Endometrium (tissue), 2 donors: ENCODE data around the gene MYO1E.
"Not testable (repeated sequence)": the region's sequence is repeated elsewhere in the genome, so short reads cannot be mapped to it uniquely, and the experiment has no call there.

ENCODE experiments used
- FAIRE-seq: peaks from 2 replicates; lab custom pipeline; 2012; peaks lifted over from hg19 to GRCh38; lab: Jason Lieb, UNC
- donor health status: control.
- donor health status: control.

The MYO1E gene

DNA sequence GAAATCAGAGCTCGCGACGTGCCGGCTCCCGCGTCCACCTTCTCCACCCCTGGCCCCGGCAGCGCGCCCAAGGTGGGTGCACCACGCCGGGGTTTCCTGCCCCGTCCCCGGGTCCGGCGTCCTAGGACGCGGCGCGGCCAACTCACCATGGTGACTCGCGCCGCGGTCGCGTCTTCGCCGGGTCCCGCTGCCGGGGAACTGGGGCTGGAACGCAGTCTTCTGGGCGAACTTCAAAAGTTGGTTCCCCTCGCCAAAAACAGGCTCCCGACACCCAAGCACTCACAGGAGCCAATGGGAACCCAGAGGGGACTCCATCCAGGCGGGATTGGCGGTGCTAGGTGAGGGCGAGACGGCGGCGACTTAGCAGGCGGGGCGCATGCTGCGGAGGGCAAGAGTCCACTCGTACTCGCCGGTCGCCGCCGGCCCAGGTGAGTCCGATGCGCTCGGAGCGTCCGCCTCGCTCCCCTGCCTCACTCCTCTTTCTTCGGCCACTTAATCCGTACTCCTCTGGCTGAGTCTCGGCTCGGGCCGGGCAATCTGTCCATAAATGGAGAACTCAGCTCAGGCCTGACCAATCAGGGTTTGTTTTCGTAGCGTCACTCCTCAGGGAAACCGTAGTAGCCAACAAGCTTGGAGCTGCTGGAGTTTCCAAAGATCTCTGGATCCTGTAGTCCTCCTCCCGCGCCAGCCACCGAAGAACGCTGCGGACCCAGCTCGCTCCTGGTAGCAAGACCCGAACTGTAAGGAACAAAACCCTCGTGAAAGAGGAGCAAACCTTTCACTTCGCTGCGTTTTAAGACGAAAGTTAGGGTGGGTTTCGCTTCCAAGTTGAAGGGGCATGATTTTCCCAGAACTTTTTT is at the start of gene MYO1E:
TSS of gene MYO1E (minus strand) at position 520 of the 860 bp plus-strand sequence. CDS start at position 149, 371 bp downstream.
- peak; percentile 74 for FAIRE-seq

DNA sequence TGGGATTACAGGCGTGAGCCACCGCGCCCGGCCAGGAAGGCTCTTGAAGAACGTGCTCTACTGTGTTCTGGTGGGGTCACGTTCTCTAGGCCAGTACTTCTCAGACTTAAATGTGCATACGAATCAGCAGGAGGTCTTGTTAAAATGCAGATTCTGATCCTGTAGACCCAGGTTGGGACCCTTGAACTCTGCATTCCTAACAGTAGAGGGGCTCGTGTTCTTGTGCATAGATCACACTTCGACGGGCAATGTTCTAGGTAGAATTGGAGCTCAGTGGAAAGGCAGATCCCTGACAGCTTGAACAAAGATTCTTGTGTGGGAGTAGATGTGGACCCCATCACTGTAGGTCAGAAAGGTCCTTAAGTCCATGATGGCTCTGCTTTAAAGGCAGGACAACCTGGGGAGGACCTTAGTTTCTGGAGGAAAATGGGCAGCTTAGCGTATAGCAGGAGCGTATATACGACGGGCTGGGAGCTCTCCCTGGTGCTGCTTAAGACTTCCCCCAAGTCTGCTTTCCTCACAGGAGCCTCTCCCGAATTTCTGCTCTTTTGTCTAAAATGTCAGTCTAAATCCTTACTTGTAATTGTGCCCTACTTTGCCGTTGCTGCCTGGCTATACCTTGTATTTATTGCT is 48.4 kb upstream of the MYO1E start:
- no peak for FAIRE-seq

DNA sequence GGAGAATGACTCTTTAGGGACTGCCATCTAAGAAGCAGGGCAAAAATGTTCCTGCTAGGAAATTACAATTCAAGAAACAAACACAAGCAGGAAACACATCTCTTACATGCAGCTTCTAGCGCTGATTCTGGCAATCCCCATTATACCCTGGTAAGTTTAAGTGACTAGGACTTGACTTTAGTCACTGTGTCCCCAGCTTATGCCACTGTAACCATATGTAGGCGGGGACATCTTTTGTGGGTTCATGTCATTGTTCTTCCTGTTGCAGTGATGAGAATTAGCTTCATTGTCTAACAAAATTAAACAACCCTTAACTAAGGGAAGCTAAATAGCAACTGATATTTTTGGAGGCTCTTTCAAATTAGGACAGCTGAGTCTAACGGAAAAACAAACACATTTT is 47.4 kb upstream of the MYO1E start:
- no peak for FAIRE-seq

DNA sequence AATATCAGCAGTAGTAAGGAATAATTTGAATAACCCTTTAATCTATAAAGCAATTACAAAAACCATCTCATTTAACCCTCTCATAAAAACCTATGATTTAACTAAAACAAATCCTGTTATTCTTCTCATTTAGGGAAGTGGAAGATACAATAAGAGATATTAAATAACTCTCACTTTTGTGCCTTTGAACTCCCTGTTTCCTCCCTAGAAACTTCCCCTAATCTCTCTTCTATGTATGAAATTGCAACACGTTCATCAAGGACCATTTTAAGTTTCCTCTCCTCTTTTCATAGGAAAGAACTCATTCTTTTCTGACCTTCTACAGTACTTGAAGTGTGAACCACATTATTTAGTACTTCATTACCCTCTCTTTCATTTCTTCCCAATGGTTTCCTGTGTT is 46.5 kb upstream of the MYO1E start:
- FAIRE-seq: no peak

DNA sequence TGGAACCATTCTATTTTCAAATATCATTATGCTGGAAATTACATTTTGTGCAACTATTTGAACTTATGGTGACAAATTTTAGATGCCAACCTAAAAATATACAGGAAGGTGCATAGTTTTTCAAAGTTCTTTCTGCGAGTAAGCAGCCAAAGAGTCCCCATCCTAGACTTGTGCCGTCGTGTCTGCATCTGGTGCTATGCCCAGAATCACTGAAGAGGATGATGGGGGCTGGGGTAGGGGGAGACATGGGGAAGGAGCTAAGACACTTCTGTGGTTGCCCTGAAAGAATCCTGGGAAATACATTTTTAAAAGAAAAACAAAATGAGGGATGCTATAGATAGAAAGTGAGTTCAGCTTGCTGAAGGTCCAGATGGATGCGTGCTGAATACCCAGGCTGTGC is 44.1 kb upstream of the MYO1E start:
- FAIRE-seq: no peak

DNA sequence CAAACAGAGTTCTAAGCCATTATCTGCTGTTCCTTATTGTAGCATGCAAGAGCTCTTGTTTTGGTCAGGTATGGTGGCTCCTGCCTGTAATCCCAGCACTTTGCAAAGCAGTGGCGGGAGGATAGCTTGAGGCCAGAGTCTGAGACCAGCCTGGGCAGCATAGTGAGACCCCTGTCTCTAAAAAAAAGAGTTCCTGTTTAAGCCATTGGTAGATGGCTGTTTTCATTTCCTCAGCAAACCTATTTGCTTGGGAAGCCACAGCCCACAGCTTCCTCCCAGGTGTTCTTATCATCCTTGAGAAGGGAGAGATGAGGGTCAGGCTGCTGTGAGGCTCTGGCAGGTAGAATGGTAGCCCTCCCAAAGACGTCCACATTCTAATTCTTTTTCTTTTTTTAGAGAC is 40.9 kb upstream of the MYO1E start:
- FAIRE-seq: no peak

DNA sequence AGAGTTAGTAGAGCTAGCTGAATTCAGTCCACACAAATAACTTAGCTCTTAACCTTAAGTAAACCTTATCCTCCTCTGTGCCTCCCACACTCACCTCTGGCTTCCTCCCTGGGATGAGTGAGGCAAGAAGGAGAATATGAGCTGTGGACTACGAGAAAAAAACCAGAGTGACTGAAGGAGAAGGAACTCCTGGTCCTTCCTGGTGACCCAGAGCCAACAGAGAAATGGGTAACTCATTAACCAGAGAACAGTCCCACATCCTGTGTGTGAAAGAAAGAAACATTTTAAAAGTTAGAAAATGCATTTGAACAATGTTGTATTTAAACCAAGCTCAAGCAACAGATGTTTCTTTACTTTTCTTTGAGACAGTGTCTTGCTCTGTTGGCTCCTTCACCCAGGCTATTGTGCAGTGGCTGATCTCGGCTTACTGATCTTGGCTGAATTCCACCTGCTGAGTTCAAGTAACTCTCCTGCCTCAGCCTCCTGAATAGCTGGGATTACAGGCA is 37.8 kb upstream of the MYO1E start:
- no peak for FAIRE-seq

DNA sequence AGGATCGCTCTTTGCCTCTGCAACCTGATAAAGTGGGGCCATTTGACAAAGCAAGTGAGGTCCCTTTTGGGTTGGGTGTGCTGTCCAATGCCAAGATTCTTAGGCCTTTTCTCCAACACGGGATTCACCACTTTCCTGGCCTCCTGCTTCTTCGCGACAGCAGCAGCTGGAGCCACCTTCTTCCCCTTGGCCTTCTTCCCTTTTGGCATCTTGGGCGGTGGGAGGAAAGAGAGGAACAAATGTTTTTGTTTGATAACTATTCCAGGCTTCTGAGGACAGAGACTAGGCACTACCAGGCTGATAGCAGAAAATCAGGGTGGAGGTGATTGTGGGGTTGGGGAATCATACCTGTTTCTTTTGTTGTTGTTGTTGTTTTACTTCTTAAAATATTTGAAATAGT is 35.3 kb upstream of the MYO1E start:
- no peak for FAIRE-seq

DNA sequence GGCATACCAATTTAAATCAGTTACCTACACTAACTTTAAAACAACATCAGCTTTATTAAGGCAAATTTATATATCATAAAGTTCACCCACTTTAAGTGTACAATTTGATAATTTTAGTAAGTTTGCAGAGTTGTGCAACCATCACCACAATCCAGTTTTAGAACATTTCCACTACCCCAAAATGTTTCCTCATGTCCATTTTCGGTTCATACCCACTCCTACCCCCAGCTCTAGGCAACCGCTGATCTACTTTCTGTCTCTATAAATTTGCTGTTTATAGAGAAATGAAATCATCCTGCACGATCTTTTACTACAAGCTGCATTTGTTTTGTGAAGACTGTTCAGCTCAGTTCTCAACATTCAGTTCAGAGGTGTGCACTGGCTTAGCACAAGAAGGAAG is 33.8 kb upstream of the MYO1E start:
- FAIRE-seq: no peak

DNA sequence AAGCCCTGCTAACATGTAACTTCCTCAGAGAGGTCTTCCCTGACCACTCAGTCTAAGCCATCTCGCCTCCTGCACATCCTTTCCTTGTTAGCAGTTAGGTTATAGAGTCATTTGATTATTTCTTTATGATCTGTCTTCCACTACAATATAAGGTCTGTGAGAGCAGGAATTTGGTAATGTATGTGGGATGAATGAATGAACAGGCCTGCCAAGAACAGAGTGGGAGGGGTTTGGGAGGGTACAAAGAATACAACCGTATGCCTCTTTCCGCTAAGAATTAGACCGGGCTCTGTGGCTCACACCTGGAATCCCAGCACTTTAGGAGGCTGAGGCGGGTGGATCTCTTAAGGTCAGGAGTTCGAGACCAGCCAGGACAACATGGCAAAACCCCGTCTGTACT is 32.4 kb upstream of the MYO1E start:
- FAIRE-seq: no peak

DNA sequence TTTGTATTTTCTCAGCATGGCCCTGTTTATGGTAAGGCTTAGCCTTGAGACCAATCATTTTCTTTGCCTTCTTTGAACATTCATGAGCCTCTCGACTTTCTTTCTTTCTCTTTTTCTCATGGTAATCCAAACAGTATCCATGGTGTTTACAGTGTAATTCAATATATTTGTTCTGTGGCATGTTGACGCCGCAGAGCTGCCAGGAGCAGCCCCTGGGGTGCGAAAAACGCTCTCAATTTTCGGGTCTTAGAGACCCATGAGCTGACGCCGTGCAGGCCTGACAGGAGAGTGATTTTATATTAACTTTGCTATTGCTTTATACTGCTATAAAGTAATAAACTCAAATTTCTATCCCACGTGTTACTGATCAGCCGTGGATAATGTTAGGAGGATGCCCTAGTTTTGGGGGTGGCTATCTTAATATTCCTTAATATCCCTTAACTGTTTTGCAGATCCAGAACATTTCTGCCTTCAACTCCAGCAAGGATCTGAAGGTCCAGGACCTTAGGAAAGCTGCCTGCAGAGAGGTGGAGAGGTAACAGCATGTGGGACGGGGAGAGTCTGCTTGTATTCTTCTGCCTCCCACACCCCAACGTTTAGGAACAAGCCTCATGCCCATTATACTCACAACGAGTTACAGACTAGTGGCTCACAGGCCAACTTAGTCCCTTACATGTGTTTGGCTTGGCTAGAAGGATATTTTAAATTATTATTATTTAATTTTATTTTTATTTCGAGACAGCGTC is 29.3 kb upstream of the MYO1E start:
- no peak for FAIRE-seq

DNA sequence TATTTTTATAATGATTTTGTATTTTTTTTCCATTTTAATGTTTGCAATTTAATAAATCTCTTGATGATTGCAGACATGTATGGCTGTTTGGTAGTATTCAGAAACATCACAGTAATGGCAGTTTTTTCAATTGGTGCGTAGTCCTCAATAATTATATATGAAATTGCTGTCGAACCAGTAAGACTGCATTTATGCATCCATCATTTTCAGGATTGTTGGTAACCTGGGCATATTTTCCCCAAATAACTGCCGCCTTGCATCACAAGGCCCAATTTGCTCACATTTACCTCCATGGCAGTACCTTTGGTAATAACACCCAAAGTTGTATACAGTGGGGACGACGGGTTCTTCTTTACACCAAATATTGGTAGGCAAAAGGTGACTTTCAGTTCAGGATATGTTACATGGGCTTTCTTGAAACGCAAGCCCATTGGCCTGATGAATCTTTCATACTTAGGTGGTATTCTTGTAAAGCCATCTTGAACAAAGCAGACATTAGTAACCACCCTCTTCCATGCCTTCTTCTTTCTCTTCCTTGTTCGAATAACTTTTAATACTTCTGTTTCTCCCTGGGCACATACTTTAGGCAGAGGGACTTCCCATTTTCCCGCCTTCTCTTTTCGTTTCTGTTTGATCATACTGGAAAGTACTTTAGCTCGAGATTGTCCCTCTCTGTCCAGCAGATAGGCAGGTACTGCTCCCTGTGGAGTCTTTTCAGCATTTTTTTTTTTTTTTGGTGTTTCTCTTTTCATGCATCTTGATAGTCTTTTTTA is 28.6 kb upstream of the MYO1E start:
- FAIRE-seq: not testable (repeated sequence)

DNA sequence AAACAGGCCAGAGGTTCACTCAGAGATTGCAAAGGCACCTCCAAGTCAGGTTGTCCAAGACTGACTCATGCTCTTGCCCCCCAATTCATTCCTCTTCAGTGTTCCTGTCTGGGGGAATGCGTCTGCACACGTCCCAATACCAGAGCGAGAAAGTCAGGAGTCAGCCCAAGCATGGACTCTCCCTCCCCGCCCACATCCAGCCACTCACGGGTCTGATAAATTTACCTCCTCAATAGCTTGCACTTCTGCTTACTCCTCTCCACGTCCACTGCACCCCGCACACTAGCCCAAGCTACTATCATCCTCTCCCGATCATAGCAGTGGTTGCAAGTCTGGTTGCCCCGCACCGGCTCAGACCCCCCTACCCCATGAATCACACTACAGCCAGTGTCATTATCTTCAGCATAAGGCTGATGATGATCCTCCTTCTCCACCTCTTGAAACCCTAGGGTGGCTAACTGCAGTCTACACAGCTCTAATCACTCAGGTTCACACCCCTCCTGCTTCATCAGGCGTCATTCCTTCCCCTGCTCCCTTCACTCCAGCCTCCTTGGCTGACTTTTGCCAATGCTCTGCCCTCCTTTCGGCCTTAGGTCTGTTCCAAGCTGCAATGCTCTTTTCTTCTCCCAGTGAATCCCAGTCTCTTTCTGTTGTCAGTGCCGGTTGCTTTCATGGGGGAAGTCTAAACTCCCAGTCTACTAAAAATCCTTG is 27.6 kb upstream of the MYO1E start:
- FAIRE-seq: no peak

DNA sequence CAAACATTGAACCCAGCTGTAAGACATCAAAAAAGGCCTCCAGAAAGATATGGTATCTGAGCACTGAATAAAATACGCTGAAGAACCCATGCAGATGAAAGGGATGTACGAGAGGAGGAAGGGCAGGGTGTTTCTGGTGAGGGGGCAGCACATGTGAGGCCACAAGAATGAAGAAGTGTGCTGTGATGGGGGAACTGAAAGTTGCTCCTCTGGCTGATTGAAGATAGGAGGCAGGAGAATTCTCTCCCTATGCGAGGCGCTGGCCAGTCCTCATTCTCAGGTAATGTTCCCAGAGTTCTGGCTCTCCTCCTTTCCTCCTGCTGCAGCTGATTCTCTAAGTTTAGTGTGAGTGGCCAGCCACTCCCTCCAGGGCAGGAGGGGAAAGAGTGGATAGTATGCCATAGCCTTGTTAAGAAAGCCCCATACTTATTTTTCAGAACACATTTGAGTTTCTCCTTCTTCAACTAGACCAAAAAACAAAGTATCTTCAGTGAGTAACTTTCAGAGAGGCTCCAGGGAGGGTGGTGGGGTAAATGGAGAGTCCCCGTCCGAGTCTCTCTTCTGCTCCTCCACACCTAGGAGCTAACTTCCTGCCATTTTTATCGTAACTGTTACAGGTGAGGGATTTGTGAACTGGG is 26.9 kb upstream of the MYO1E start:
- FAIRE-seq: no peak

DNA sequence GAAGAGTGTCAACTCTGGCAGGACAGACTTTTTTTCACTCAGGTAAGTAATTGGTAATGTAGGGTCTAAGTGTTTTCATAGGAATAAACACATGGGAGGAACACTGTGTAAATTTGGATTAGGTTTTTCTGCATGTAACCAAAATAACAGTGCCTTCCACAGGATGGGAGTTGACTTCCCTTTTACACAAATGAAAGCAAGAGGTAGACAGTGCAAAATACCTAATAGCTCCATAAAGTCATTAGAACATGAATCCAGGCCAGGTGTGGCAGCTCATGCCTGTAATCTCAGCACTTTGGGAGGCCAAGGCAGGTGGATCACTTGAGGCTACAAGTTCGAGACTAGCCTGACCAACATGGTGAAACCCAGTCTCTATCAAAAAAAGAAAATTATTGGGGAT is 25.5 kb upstream of the MYO1E start:
- no peak for FAIRE-seq

DNA sequence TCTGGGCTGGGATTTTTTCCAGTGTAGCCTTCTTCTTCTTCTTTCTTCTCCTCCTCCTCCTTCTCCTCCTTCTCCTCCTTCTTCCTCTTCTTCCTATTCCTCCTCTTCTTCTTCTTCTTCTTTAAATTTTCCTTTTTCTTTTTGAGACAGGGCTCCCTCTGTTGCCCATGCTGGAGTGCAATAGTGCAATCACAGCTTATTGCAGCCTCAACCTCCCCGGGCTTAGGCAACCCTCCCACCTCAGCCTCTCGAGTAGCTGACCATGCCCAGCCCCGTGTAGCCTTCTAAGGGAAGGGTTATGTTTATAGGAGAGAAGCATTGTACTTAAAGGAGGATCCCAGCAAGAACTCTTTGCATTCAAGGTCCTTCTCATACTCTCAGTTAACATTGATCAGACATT is 24.0 kb upstream of the MYO1E start:
- no peak for FAIRE-seq

DNA sequence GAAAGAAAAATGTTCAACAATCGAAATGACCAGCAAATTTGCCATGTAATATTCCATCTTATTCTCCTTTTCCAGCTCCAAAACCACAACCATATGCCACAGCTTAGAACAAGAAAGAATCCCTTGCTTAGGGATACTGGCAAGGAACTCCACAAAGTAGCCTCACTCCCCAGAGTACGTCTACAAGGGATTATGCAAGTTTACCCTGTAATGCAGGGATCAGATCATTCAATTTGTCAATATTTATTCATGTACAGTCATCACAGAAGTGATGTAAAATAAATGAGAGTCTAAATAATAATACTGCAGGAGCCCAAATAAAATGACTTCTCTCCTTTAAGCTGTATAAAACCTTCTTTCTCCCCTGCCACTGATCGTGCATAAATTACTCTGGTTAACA is 23.5 kb upstream of the MYO1E start:
- no peak for FAIRE-seq

DNA sequence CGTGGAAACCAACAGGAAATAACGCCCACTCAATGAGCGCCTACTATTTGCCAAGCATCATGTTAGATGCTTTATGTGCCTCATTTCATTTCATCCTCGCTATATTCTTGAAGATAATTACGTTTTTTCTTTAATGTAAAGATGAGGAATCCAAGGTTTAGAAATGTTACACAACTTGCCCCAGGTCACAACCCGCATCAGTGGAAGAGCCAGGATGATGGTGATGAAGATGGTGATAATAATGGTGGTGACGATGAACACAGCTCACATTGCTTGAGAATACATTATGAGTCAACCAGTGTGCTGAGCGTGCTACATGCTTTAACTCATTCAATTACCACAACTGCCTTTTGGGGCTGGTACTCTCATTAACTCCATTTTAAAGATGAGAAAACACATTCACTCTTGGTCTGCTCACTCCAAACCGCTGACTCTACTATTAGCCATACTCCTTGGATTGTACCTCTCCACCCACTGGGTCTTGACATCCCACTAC is 21.5 kb upstream of the MYO1E start:
- FAIRE-seq: no peak

DNA sequence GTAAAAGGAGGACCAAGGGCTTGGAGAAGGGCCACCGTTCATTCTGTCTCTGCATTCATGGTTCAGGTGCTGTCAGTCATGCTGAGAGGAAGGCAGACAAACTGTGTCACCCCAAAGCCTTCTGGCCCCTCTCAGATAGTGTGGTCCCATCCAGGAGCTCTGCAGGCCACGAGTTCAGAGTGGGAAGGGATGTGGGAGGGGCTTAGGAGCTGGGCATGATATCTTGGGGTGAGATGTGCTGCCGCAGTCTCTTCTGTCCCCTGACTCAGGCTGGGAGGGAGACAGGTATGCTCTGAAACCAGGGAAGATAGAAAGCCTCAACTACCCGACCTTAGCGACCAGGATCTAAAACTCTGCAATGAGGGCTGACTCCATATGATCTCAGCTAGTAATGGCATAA is 19.6 kb upstream of the MYO1E start:
- FAIRE-seq: no peak

DNA sequence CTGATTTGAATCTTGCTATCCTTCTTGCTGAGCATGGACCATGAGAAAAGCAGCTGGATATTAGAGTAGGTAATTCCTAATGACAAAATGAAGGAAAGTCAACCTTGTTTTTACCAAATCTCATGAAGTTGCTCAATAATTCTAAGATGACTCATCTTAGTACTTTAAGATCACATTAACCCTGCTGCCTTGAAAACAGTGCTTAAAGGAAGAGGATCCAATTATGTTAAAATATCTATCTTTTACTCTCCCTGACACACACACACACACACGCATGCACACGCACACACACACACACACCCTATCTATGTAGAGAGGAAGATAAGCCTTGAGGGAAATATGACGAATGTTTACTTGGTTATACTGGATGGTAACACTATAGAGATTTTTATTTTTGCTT is 16.0 kb upstream of the MYO1E start:
- FAIRE-seq: no peak
